ENCODE measurements around the gene JUND. TPM values are rescaled to one million over a fixed set of nuclear protein-coding genes. Genes with fewer than 3 reads are reported as not detected.

Gene JUND
- total and polyA plus RNA-seq, 2 of the 4 experiments (the other 2 are of a cell fraction), result 14.2 to 77.2 TPM

DNA sequence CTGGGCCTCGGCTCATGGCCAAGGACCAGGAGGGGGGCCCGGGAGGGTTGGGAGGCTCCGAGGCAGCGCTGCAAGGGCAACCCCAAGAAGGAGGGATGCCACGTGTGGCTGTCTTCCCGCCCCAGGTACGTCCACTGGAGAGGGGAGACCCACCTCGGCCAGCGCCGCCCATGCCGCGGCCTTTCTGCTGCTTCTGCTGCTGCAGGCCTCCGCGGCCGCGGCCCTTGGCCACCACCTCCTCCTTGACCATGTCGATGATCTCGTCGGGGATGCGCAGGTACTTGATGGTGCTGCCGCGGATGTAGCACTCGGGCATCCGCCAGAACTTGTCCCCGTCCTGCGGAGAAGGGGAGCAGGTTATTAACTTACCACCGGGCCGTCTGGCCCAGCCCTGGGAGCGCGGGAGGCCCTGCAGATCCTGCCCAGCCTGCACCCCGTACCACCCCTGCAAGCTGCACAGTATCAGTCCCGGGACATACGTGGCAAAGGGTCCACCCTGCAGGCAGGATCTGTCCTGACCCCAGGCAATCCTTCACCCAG, 28.2 kb upstream of the JUND start:
- TF ChIP-seq, protein P1, sequence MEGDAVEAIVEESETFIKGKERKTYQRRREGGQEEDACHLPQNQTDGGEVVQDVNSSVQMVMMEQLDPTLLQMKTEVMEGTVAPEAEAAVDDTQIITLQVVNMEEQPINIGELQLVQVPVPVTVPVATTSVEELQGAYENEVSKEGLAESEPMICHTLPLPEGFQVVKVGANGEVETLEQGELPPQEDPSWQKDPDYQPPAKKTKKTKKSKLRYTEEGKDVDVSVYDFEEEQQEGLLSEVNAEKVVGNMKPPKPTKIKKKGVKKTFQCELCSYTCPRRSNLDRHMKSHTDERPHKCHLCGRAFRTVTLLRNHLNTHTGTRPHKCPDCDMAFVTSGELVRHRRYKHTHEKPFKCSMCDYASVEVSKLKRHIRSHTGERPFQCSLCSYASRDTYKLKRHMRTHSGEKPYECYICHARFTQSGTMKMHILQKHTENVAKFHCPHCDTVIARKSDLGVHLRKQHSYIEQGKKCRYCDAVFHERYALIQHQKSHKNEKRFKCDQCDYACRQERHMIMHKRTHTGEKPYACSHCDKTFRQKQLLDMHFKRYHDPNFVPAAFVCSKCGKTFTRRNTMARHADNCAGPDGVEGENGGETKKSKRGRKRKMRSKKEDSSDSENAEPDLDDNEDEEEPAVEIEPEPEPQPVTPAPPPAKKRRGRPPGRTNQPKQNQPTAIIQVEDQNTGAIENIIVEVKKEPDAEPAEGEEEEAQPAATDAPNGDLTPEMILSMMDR (conservative IDR thresholded peaks at IDR 0.05; ENCODE audit: low read depth, low read length), result no peak
- TF ChIP-seq RCOR1 (IDR thresholded peaks at IDR 0.05; ENCODE audit: insufficient replicate concordance, low read length), result no peak
- no peak for TF ChIP-seq FOS (IDR thresholded peaks at IDR 0.05; ENCODE audit: low read depth, low read length)
- no peak for TF ChIP-seq MAZ (IDR thresholded peaks at IDR 0.05; ENCODE audit: borderline replicate concordance, low read depth, low read length)
- TF ChIP-seq CEBPB (IDR thresholded peaks at IDR 0.05; ENCODE audit: low read depth, low read length), result no peak
- TF ChIP-seq CHD1 (IDR thresholded peaks at IDR 0.05; ENCODE audit: low read depth, low read length), result no peak
- TF ChIP-seq BHLHE40 (IDR thresholded peaks at IDR 0.05; ENCODE audit: low read depth, low read length), result no peak
- TF ChIP-seq MXI1 (IDR thresholded peaks at IDR 0.05; ENCODE audit: borderline replicate concordance, low read depth, low read length), result no peak
- no peak for TF ChIP-seq SMC3 (IDR thresholded peaks at IDR 0.05; ENCODE audit: low read depth, low read length)
- TF ChIP-seq, protein P2, sequence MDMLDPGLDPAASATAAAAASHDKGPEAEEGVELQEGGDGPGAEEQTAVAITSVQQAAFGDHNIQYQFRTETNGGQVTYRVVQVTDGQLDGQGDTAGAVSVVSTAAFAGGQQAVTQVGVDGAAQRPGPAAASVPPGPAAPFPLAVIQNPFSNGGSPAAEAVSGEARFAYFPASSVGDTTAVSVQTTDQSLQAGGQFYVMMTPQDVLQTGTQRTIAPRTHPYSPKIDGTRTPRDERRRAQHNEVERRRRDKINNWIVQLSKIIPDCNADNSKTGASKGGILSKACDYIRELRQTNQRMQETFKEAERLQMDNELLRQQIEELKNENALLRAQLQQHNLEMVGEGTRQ (IDR thresholded peaks at IDR 0.05; ENCODE audit: low read depth, low read length), result no peak
- no peak for TF ChIP-seq MAFK (IDR thresholded peaks at IDR 0.05; ENCODE audit: low read depth, low read length)
- no peak for TF ChIP-seq POLR2A (IDR thresholded peaks at IDR 0.05; ENCODE audit: low read depth, low read length)
- no peak for TF ChIP-seq NFE2L2 (IDR thresholded peaks at IDR 0.05; ENCODE audit: low read depth, low read length)
- TF ChIP-seq, protein P3, sequence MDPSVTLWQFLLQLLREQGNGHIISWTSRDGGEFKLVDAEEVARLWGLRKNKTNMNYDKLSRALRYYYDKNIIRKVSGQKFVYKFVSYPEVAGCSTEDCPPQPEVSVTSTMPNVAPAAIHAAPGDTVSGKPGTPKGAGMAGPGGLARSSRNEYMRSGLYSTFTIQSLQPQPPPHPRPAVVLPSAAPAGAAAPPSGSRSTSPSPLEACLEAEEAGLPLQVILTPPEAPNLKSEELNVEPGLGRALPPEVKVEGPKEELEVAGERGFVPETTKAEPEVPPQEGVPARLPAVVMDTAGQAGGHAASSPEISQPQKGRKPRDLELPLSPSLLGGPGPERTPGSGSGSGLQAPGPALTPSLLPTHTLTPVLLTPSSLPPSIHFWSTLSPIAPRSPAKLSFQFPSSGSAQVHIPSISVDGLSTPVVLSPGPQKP (IDR thresholded peaks at IDR 0.05; ENCODE audit: borderline replicate concordance, low read depth, low read length), result no peak
- Histone ChIP-seq H2AK5ac (ENCODE audit: low read depth, low read length) (no peak overlapping the region), H3K9me3 (ENCODE audit: control insufficient read depth, insufficient read depth, low read length) (no peaks in the 10 kb centered on the region), H3K9me1 (ENCODE audit: insufficient read depth, low read length) (0 out of 2 replicates have a peak, but pooled peaks cover 3% of the 10 kb centered on the region), H3K4me1 (ENCODE audit: control insufficient read depth, insufficient read depth, low read length) (peaks cover 11% of the 10 kb centered on the region), H2BK5ac (ENCODE audit: low read depth, low read length, poor library complexity, severe bottlenecking) (no peak overlapping the region), H3K4me2 (ENCODE audit: low read depth, low read length) (no peak overlapping the region), H3K14ac (replicated peaks; ENCODE audit: low read depth, low read length) (no peak overlapping the region), H3K18ac (ENCODE audit: low read depth, low read length) (no peak overlapping the region), H3K36me3 (ENCODE audit: control insufficient read depth, insufficient read depth, low read length) (peaks cover 34% of the 10 kb centered on the region), H2BK15ac (ENCODE audit: low read depth, low read length) (no peak overlapping the region), H2BK120ac (ENCODE audit: low read depth, low read length) (no peak overlapping the region), H2BK20ac (ENCODE audit: low read depth, low read length) (no peak overlapping the region), H3K56ac (ENCODE audit: extremely low read depth, insufficient read depth, low read length) (no peak overlapping the region), H4K20me1 (ENCODE audit: insufficient read depth, low read length) (no peaks in the 10 kb centered on the region), H2AFZ (replicated peaks; ENCODE audit: low read length, poor library complexity) (no peak overlapping the region), H3K9ac (ENCODE audit: low read depth, low read length) (no peak overlapping the region), H3K4me3 (ENCODE audit: insufficient read depth, low read depth, low read length) (no peak overlapping the region), H3K27ac (ENCODE audit: insufficient read depth, low read length) (no peak overlapping the region), H3K27me3 (ENCODE audit: control insufficient read depth, insufficient read depth, low read length) (no peaks in the 10 kb centered on the region), H4K8ac (ENCODE audit: low read depth in 2 of 2, low read length in 2 of 2) (no peak overlapping the region), H3K79me1 (ENCODE audit: low read depth in 1 of 2, low read length in 2 of 2) (peaks cover 7 to 35% of the 10 kb centered on the region in 2 experiments), H4K5ac (ENCODE audit: low read depth, low read length) (no peak overlapping the region), H4K91ac (ENCODE audit: insufficient read depth, low read depth, low read length) (no peak overlapping the region), H3K23ac (ENCODE audit: low read depth, low read length) (no peak overlapping the region), H3K4ac (ENCODE audit: low read depth, low read length) (no peak overlapping the region), H2AK9ac (replicated peaks; ENCODE audit: low read depth, low read length, poor library complexity) (no peak overlapping the region)
- BruUV-seq (replicated peaks), result no TSS peak
- POLR2A ChIA-PET (ENCODE audit: unreplicated experiment), result no interaction called here
- dilution Hi-C loops (cut with HindIII; ENCODE audit: low sequenced_read_pairs, unreplicated experiment), result no loop called here
- intact Hi-C loops (cut with micrococcal nuclease), result no loop called here
- ATAC-seq (ENCODE audit: low read depth) (no peak), DNase-seq (no peak)
- in situ Hi-C loops (cut with MboI; ENCODE audit: low sequenced_read_pairs), result no loop called here
- WGBS, 2 experiments (ENCODE audit: extremely low coverage in 2 of 2, insufficient read length in 1 of 2), result 91% methylated on average over 29 of the region's 33 CpGs; no CpG with 5 or more reads in 1 of the 2 experiments
- CTCF ChIA-PET, result no interaction called here
